ENCODE results near the gene DEPP1. TPM values are rescaled to one million over a fixed set of nuclear protein-coding genes. Genes with fewer than 3 reads are reported as not detected.

DEPP1 gene
- total and polyA plus RNA-seq, 2 of the 4 experiments (the other 2 are of a cell fraction): 13.6 to 30.0 TPM

GRCh38 chr10:44995581-44995913 lies 16.9 kb upstream of the DEPP1 start:
- TF ChIP-seq SMC3 (IDR thresholded peaks at IDR 0.05; ENCODE audit: low read depth, low read length): no peak
- no peak for TF ChIP-seq MAZ (IDR thresholded peaks at IDR 0.05; ENCODE audit: borderline replicate concordance, low read depth, low read length)
- TF ChIP-seq ELK1 (IDR thresholded peaks at IDR 0.05; ENCODE audit: borderline replicate concordance, low read depth, low read length): no peak
- TF ChIP-seq CEBPB (IDR thresholded peaks at IDR 0.05; ENCODE audit: low read depth, low read length): no peak
- no peak for TF ChIP-seq MAFK (IDR thresholded peaks at IDR 0.05; ENCODE audit: low read depth, low read length)
- TF ChIP-seq RFX5 (IDR thresholded peaks at IDR 0.05; ENCODE audit: low read depth, low read length): no peak
- no peak for TF ChIP-seq FOS (IDR thresholded peaks at IDR 0.05; ENCODE audit: low read depth, low read length)
- no peak for TF ChIP-seq NFE2L2 (IDR thresholded peaks at IDR 0.05; ENCODE audit: low read depth, low read length)
- TF ChIP-seq CTCF (conservative IDR thresholded peaks at IDR 0.05; ENCODE audit: low read depth, low read length): no peak
- H3K14ac ChIP-seq (replicated peaks; ENCODE audit: low read depth, low read length): peak overlapping the region; percentile 95; the same call in 1 of the 2 replicates
- H2BK20ac ChIP-seq (ENCODE audit: low read depth, low read length): peak overlapping the region; percentile 98
- intact Hi-C loops (cut with micrococcal nuclease): no loop called here
- H3K4ac ChIP-seq (ENCODE audit: low read depth, low read length): peak overlapping the region; percentile 97
- H3K79me1 ChIP-seq (ENCODE audit: low read depth in 1 of 2, low read length in 2 of 2): peaks cover 0 to 17% of the 10 kb centered on the region in 2 experiments; a peak in 3 of 4 replicates
- peaks cover 6% of the 10 kb centered on the region; the same call in 1 of the 2 replicates for H3K36me3 ChIP-seq (ENCODE audit: control insufficient read depth, insufficient read depth, low read length)
- peaks cover 54% of the 10 kb centered on the region for H3K9me1 ChIP-seq (ENCODE audit: insufficient read depth, low read length)
- no TSS peak for BruUV-seq (replicated peaks)
- peak overlapping the region; percentile 99 for H2BK120ac ChIP-seq (ENCODE audit: low read depth, low read length)
- H2BK15ac ChIP-seq (ENCODE audit: low read depth, low read length): peak overlapping the region; percentile 39; the same call in 2 of the 3 replicates
- peak overlapping the region; percentile 91 for H3K18ac ChIP-seq (ENCODE audit: low read depth, low read length)
- no CpG with 5 or more reads among the region's 4 CpGs for WGBS, 2 experiments (ENCODE audit: extremely low coverage in 2 of 2, insufficient read length in 1 of 2)
- ChIA-PET POLR2A (ENCODE audit: unreplicated experiment) (no interaction called here), CTCF (interaction anchor here (1.1 kb wide), 1 partner anchor 63 kb away, joined by 5 read pairs; no protein-coding TSS in a partner anchor)
- in situ Hi-C loops (cut with MboI; ENCODE audit: low sequenced_read_pairs): loop anchor here (25.0 kb wide), 4 partner anchors 1017 to 1858 kb away; partner anchors contain the start of genes CSGALNACT2 and HNRNPF
- peak overlapping the region; percentile 98; the same call in 1 of the 2 replicates for H2AK5ac ChIP-seq (ENCODE audit: low read depth, low read length)
- no peak overlapping the region for H3K56ac ChIP-seq (ENCODE audit: extremely low read depth, insufficient read depth, low read length)
- H3K4me2 ChIP-seq (ENCODE audit: low read depth, low read length): peak overlapping the region; percentile 18; the same call in 1 of the 2 replicates
- H3K23ac ChIP-seq (ENCODE audit: low read depth, low read length): peak overlapping the region; percentile 30; the same call in 1 of the 2 replicates
- no peaks in the 10 kb centered on the region for H4K20me1 ChIP-seq (ENCODE audit: insufficient read depth, low read length)
- H3K9me3 ChIP-seq (ENCODE audit: control insufficient read depth, insufficient read depth, low read length): no peaks in the 10 kb centered on the region
- ATAC-seq (ENCODE audit: low read depth): no peak
- peak overlapping the region; percentile 92 to 96; a peak in 2 of 4 replicates for H4K8ac ChIP-seq (ENCODE audit: low read depth in 2 of 2, low read length in 2 of 2)
- H3K4me1 ChIP-seq (ENCODE audit: control insufficient read depth, insufficient read depth, low read length): peaks cover 52% of the 10 kb centered on the region
- DNase-seq: no peak
- peak overlapping the region; percentile 31; the same call in 1 of the 2 replicates for H4K91ac ChIP-seq (ENCODE audit: insufficient read depth, low read depth, low read length)
- H3K27me3 ChIP-seq (ENCODE audit: control insufficient read depth, insufficient read depth, low read length): no peaks in the 10 kb centered on the region
- H4K5ac ChIP-seq (ENCODE audit: low read depth, low read length): peak overlapping the region; percentile 66
- no peak overlapping the region for H3K9ac ChIP-seq (ENCODE audit: low read depth, low read length)
- H3K4me3 ChIP-seq (ENCODE audit: insufficient read depth, low read depth, low read length): no peak overlapping the region
- peak overlapping the region; percentile 97; the same call in 1 of the 2 replicates for H3K27ac ChIP-seq (ENCODE audit: insufficient read depth, low read length)
- peak overlapping the region; percentile 98 for H2BK5ac ChIP-seq (ENCODE audit: low read depth, low read length, poor library complexity, severe bottlenecking)
- H2AFZ ChIP-seq (replicated peaks; ENCODE audit: low read length, poor library complexity): no peak overlapping the region
- dilution Hi-C loops (cut with HindIII; ENCODE audit: low sequenced_read_pairs, unreplicated experiment): no loop called here
- no peak overlapping the region for H2AK9ac ChIP-seq (replicated peaks; ENCODE audit: low read depth, low read length, poor library complexity)

Data from IMR-90 (cell line).